WTC11 (cell line): ENCODE results near the gene IFNGR1. TPM values are rescaled to one million over a fixed set of nuclear protein-coding genes. Genes with fewer than 3 reads are reported as not detected.

Source experiments
- ATAC-seq: fragments of 200-7000 bp; cut with Tn5 transposase; 2 replicates; pipeline ENCODE4 v1.10.0; 2021; ENCODE audit warnings: mild to moderate bottlenecking, moderate library complexity
- CTCF ChIA-PET: fragments of 300-600 bp; sonication (Branson Sonifier 250); formaldehyde crosslinking; loops from one replicate; lab custom pipeline; 2021; ENCODE audit warnings: antibody characterized with exemption; lab: Charles Lee
- POLR2A ChIA-PET: fragments of 350-600 bp; sonication (Branson Sonifier 250); formaldehyde crosslinking; loops from one replicate; lab custom pipeline; 2021; ENCODE audit warnings: antibody characterized with exemption; lab: Charles Lee
- DNase-seq: peaks from one replicate; pipeline ENCODE4 v3.0.0; 2021; ENCODE audit warnings: low spot score
- H3K27ac Mint-ChIP-seq: 2 replicates; pipeline ENCODE4 v1.8.0; 2021; ENCODE audit warnings: mixed read lengths
- H3K27me3 Mint-ChIP-seq: 2 replicates; pipeline ENCODE4 v1.8.0; 2021; ENCODE audit warnings: low read depth, mild to moderate bottlenecking, moderate library complexity, mixed read lengths
- H3K36me3 Mint-ChIP-seq: 2 replicates; pipeline ENCODE4 v1.8.0; 2021; ENCODE audit warnings: mixed read lengths
- H3K4me1 Mint-ChIP-seq: 2 replicates; pipeline ENCODE4 v1.8.0; 2022; ENCODE audit warnings: mixed read lengths
- H3K4me3 Mint-ChIP-seq: 2 replicates; pipeline ENCODE4 v1.8.0; 2021; ENCODE audit warnings: mild to moderate bottlenecking, moderate library complexity, mixed read lengths
- H3K9me3 Mint-ChIP-seq: 2 replicates; pipeline ENCODE4 v1.8.0; 2021; ENCODE audit warnings: mixed read lengths
- CDX4 ChIP-seq: fragments of 250-450 bp; sonication (Bioruptor Pico); IDR thresholded peaks from 2 replicates; pipeline ENCODE4 v1.9.0; 2021; ENCODE audit warnings: moderate library complexity, mild to moderate bottlenecking, inconsistent platforms, borderline replicate concordance
- CTCF ChIP-seq: fragments of 200-600 bp; IDR thresholded peaks from 2 replicates; pipeline ENCODE4 v1.8.0; 2022; ENCODE audit warnings: antibody characterized with exemption
- E2F5 ChIP-seq: sonication (generic); formaldehyde crosslinking; IDR thresholded peaks from 2 replicates; pipeline ENCODE4 v1.8.1; 2022; ENCODE audit warnings: mild to moderate bottlenecking, moderate library complexity, missing genetic modification reagents
- ETV6 ChIP-seq: sonication (generic); formaldehyde crosslinking; IDR thresholded peaks from 2 replicates; pipeline ENCODE4 v1.8.1; 2022; ENCODE audit warnings: mild to moderate bottlenecking, missing genetic modification reagents
- FOXJ3 ChIP-seq: sonication (generic); formaldehyde crosslinking; IDR thresholded peaks from 2 replicates; pipeline ENCODE4 v1.9.0; 2021; ENCODE audit warnings: missing genetic modification reagents, mild to moderate bottlenecking, borderline replicate concordance
- FOXK1 ChIP-seq: sonication (generic); formaldehyde crosslinking; IDR thresholded peaks from 2 replicates; pipeline ENCODE4 v1.8.0; 2022; ENCODE audit warnings: mild to moderate bottlenecking, moderate library complexity, missing genetic modification reagents
- GRHL2 ChIP-seq: fragments of 250-450 bp; sonication (Bioruptor Pico); IDR thresholded peaks from 2 replicates; pipeline ENCODE4 v1.8.0; 2022; ENCODE audit warnings: mild to moderate bottlenecking, moderate library complexity; ENCODE audit not compliant: insufficient replicate concordance, severe bottlenecking
- GTF2I ChIP-seq: fragments of 250-450 bp; sonication (Bioruptor Pico); conservative IDR thresholded peaks from 2 replicates; pipeline ENCODE4 v1.4.0; 2021; ENCODE audit warnings: mild to moderate bottlenecking
- HMGA2 ChIP-seq: fragments of 250-450 bp; sonication (Bioruptor Pico); IDR thresholded peaks from 2 replicates; pipeline ENCODE4 v1.4.0; 2021; ENCODE audit warnings: mild to moderate bottlenecking, moderate library complexity
- MAX ChIP-seq: sonication (generic); formaldehyde crosslinking; IDR thresholded peaks from 2 replicates; pipeline ENCODE4 v1.8.0; 2022; ENCODE audit warnings: mild to moderate bottlenecking, missing genetic modification reagents
- OVOL2 ChIP-seq: fragments of 250-450 bp; sonication (Bioruptor Pico); IDR thresholded peaks from 2 replicates; pipeline ENCODE4 v1.9.0; 2021; ENCODE audit warnings: mild to moderate bottlenecking, borderline replicate concordance
- PRDM15 ChIP-seq: sonication (generic); formaldehyde crosslinking; IDR thresholded peaks from 2 replicates; pipeline ENCODE4 v1.8.0; 2022; ENCODE audit warnings: missing genetic modification reagents
- PRRX2 ChIP-seq: fragments of 250-450 bp; sonication (Bioruptor Pico); IDR thresholded peaks from 2 replicates; pipeline ENCODE4 v1.8.0; 2021; ENCODE audit warnings: mild to moderate bottlenecking
- RELA ChIP-seq: sonication (generic); formaldehyde crosslinking; IDR thresholded peaks from 2 replicates; pipeline ENCODE4 v1.8.1; 2022; ENCODE audit warnings: missing genetic modification reagents, mild to moderate bottlenecking, borderline replicate concordance
- ZBTB43 ChIP-seq: sonication (generic); formaldehyde crosslinking; IDR thresholded peaks from 2 replicates; pipeline ENCODE4 v1.8.1; 2023; ENCODE audit warnings: mild to moderate bottlenecking, missing genetic modification reagents
- ZNF121 ChIP-seq: sonication (generic); formaldehyde crosslinking; IDR thresholded peaks from 2 replicates; pipeline ENCODE4 v1.8.0; 2023; ENCODE audit warnings: missing genetic modification reagents
- ZNF138 ChIP-seq: sonication (generic); formaldehyde crosslinking; conservative IDR thresholded peaks from 2 replicates; pipeline ENCODE4 v1.8.1; 2022; ENCODE audit warnings: mild to moderate bottlenecking, moderate library complexity, missing genetic modification reagents
- ZNF396 ChIP-seq: fragments of 250-450 bp; sonication (Bioruptor Pico); IDR thresholded peaks from 2 replicates; pipeline ENCODE4 v1.8.0; 2021; ENCODE audit warnings: mild to moderate bottlenecking, moderate library complexity, borderline replicate concordance
- total RNA-seq: library from RNA; stranded (reverse); gene quantifications from 3 replicates; pipeline ENCODE4 v1.2.3, GENCODE V29; 2021

IFNGR1 gene
- total RNA-seq, 1 experiment from 2014 or later: 17.6 TPM

GRCh38 chr6:137217801-137218472, 1.2 kb downstream of the IFNGR1 start:
- peak overlapping the region; percentile 95 for H3K4me3 Mint-ChIP-seq
- H3K27me3 Mint-ChIP-seq: no peaks in the 10 kb centered on the region
- DNase-seq: no peak
- ATAC-seq: no peak
- TF ChIP-seq ZNF138 (CRISPR knock-in tag) (no peak), FOXK1 (CRISPR knock-in tag) (no peak), GTF2I (CRISPR knock-in tag) (no peak), PRRX2 (no peak)
- H3K27ac Mint-ChIP-seq: no peak overlapping the region
- H3K9me3 Mint-ChIP-seq: no peaks in the 10 kb centered on the region; the same call in 1 of the 2 replicates
- peaks cover 4% of the 10 kb centered on the region; the same call in 1 of the 2 replicates for H3K36me3 Mint-ChIP-seq
- CTCF ChIA-PET: interaction anchor here (1.2 kb wide), 1 partner anchor 135 kb away, joined by 3 read pairs; no protein-coding TSS in a partner anchor
- POLR2A ChIA-PET: no interaction called here
- H3K4me1 Mint-ChIP-seq: peaks cover 39% of the 10 kb centered on the region

GRCh38 chr6:137216875-137217553, 2.2 kb downstream of the IFNGR1 start:
- POLR2A ChIA-PET: no interaction called here

More at GRCh38 chr6:137216875-137217553, 2.2 kb downstream of the IFNGR1 start:
- Mint-ChIP-seq H3K4me1 (peaks cover 41% of the 10 kb centered on the region), H3K9me3 (peaks cover 4% of the 10 kb centered on the region), H3K27me3 (no peaks in the 10 kb centered on the region), H3K36me3 (peaks cover 10% of the 10 kb centered on the region), H3K4me3 (no peak overlapping the region), H3K27ac (no peak overlapping the region)
- CTCF ChIA-PET: interaction anchor here (1.2 kb wide), 1 partner anchor 134 kb away, joined by 3 read pairs; no protein-coding TSS in a partner anchor
- ATAC-seq (no peak), DNase-seq (no peak)
- TF ChIP-seq HMGA2 (CRISPR knock-in tag) (no peak), ZNF121 (CRISPR knock-in tag) (no peak), CTCF (no peak), E2F5 (CRISPR knock-in tag) (no peak), OVOL2 (CRISPR knock-in tag) (no peak), PRRX2 (no peak), MAX (no peak), ZBTB43 (CRISPR knock-in tag) (no peak), RELA (CRISPR knock-in tag) (no peak), GRHL2 (no peak), FOXJ3 (CRISPR knock-in tag) (no peak), ZNF396 (CRISPR knock-in tag) (no peak), ETV6 (CRISPR knock-in tag) (no peak), PRDM15 (CRISPR knock-in tag) (no peak), CDX4 (CRISPR knock-in tag) (no peak)
